CD4-positive, alpha-beta T cell treated with Interleukin-21 for 1 hour (primary cell): ENCODE measurements around the gene RAPGEF6.
"Not testable (repeated sequence)": the region's sequence is repeated elsewhere in the genome, so short reads cannot be mapped to it uniquely, and the experiment has no call there.

Source experiments
- DNase-seq: peaks from one replicate; pipeline ENCODE4 v3.0.0-alpha.2; 2020

RAPGEF6 gene

DNA sequence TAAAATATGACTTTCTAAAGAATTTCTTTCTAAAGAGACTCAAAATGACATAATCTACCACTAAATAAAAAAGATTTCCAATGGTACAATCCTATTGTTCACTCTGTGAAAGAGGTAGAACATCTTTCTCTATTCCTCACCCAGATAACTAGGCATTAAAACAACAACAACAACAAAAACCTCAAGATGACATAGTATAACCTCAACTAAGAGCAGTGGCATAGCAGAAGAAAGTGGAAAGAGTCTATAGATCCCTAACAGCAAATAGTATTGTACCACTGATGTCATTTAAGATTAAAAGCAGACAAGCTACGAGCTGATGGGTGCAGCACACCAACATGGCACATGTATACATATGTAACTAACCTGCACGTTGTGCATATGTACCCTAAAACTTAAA, 29.9 kb downstream of the RAPGEF6 start:
- no peak for DNase-seq

DNA sequence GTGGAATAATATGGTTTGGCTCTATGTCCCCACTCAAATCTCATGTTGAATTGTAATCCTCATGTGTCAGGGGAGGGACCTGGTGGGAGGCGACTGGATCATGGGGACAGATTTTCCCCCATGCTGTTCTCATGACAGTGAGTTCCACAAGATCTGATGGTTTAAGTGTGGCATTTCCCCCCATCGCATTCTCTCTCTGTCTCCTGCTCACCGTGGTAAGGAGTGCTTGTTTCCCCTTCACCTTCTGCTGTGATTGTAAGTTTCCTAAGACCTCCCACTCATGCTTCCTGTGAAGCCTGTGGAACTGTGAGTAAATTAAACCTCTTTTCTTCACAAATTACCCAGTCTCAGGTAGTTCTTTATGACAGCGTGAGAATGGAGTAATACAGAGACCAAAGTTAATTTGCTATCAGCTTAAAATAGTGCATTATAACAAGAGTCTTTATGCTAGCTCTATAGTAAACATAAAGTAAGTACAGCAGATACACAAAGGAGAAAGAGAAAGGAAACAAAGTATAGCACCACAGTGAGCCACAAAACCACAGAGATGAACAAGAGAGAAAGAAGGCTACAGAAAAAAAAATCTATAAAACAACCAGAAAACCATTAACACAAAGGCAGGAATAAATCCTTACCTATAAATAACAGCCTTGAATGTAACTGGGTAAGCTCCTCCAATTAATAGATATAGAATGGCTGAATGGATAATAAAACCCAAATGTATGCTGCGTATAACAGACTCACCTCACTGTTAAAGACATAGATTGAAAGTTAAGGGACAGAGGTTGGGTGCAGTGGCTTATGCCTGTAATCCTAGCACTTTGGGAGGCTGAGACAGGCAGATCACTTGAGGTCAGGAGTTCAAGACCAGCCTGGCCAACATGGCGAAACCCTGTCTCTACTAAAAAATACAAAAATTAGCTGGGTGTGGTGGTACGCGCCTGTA, 39.7 kb downstream of the RAPGEF6 start:
- peak; percentile 47 for DNase-seq

DNA sequence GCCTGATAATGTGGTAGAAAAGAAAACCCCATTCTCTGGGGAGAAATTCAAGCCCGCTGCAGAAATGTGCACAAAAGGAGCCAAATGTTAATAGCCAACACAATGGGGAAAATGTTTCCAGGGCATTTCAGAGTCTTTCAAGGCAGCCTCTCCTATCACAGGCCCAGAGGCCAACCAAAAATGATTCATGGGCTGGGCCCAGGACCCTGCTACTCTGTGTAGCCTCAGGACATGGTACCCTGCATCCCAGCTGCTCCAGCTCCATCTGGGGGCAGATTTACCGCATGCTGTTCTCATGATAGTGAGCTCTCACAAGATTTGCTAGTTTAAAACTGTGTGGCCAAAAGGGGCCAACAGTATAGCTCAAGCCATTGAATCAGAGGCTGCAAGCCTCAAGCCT, 41.1 kb downstream of the RAPGEF6 start:
- no peak for DNase-seq

DNA sequence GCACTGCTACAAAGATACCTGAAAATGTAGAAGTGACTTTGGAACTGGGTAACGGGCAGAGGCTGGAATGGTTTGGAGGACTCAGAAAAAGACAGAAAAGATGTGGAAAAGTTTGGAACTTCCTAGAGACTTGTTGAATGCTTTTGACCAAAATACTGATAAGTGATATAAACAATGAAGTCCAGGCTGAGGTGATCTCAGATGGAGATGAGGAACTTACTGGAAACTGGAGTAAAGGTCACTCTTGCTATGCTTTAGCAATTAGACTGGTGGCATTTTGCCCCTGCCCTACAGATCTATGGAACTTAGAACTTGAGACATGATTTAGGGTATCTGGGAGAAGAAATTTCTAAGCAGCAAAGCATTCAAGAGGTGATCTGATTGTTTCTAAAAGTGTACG, 41.6 kb downstream of the RAPGEF6 start:
- DNase-seq: not testable (repeated sequence)

DNA sequence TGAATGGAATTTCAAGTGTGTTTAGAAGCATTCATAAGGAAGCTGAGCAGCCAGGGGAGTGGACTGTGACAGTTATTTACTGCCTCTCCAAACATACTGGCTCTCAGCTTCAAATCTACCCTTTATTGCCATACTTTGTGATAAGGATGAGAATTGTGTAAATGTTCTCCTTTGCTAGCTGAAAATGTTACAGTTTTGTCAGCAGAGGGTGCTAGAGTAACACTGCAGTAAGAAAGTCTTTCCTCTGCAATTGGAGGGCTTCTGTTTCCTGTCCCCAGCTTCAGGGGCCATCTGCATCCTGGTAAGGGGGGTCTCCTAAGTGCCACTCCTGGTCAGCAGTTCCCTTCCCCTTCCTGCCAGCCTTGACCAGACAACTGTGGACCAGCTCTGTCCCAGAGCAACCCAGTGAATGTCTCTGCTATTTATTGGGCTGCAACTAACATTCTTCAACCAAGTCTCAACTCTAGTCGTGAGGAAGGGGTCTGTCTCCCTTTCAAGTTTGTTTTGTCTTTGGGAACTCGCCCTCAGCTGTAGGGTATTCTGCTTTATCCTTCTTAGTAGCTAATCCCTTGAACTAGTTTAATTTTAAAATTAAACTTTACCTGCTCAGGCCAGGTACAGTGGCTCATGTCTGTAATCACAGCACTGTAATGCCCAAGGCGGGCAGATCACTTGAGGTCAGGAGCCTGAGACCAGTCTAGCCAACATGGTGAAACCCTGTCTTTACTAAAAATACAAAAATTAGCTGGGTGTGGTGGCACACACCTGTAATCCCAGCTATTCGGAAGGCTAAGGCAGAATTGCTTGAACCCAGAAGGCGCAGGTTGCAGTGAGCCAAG, 45.3 kb downstream of the RAPGEF6 start:
- peak; percentile 67 for DNase-seq

DNA sequence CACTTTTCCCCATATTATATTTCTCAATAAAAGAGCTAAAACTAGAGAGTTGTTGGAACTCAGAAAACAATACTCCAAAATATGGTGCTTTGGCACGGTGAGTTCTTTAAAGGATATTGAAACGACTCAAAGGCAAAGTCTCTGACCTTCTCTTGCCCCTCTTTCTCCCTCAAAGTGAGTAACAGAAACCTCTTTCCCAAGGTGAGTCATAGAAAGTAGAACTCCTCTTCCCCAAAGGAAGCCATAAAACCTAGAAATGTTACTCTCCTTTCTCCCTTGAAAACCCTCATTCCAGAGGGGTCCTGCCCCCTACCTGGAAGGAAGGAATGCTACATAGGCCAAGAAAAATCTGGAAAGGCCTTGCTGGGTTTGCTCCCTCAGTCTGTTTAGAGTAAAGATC, 47.5 kb downstream of the RAPGEF6 start:
- DNase-seq: no peak

DNA sequence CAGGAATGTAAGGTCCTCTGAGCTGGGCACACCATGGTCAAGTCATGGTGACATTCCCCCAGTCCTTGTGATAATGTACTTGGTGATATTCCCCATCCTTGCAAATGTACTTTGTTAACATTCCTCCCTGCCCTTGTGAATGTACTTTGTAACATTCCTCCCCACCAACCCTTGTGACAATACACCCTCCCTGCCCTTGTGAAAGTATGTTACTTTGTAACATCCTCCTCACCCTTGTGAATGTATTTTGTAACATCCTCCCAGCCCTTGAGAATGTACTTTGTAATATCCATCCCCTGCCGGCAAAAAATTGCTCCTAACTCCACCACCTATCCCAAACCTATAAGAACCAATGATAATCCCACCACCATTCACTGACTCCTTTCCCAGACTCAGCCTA, 53.3 kb downstream of the RAPGEF6 start:
- DNase-seq: no peak

DNA sequence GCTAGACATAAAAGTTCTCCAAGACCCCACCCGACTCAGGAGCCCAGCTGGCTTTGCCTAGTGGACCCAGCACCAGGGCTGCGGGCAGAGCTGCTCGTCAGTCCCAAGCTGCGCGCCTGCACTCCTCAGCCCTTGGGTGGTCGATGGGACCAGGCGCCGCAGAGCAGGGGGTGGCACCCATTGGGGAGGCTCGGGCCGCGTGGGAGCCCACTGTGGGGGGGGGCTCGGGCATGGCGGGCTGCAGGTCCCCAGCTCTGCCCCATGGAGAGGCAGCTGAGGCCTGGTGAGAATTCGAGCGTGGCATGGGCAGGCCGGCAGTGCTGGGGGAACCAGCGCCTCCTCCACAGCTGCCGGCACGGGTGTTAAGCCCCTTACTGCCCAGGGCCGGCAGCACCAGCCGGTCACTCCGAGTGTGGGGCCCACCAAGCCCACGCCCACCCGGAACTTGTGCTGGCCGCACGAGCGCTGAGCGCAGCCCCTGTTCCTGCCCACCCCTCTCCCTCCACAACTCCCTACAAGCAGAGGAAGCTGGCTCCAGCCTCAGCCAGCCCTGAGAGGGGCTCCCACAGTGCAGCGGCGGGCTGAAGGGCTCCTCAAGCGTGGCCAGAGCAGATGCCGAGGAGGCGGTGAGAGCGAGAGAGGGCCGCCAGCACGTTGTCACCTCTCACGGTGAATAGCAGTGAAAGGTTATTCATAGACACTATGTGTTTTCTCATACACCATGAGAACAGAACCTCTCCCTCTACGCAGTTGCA, 54.9 kb downstream of the RAPGEF6 start:
- no peak for DNase-seq

DNA sequence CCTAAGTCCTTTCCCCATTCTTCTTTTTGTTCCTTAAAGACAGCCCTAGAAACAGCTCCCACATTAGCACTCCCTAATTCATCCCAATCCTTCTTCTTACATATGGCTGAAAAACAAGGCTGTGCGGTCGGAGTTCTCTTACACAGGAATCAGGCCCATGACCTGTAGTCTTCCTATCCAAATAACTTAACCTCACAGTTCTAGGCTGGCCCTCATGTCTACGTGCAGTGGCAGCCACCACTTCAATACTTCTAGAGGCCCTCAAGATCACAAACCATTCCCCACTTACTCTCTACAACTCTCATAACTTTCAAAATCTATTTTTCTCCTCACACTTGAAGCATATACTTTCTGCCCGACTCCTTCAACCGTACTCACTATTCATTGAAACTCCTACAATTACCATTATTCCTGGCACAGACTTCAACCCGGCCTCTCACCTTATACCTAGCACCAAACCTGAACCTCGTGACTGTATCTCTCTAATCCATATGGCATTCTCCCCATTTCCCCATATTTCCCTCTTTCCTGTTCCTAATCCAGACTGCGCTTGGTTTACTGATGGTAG, 59.3 kb downstream of the RAPGEF6 start:
- DNase-seq: no peak

DNA sequence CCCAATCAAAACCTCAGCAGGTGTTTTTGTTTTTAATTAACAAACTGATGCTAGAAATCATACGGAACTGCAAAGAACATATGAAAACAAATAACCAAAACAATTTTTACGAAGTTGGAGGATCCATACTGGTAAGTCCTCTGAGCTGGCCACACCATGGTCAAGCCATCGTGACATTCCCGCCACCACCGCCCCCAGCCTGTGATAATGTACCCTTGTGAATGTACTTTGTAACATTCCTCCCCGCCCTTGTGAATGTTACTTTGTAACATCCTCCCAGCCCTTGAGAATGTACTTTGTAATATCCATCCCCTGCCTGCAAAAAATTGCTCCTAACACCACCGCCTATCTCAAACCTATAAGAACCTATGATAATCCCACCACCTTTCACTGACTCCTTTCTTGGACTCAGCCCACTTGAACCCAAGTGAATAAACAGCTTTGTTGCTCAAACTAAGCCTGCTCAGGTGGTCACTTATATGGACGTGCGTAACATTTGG, 63.3 kb downstream of the RAPGEF6 start:
- no peak for DNase-seq

DNA sequence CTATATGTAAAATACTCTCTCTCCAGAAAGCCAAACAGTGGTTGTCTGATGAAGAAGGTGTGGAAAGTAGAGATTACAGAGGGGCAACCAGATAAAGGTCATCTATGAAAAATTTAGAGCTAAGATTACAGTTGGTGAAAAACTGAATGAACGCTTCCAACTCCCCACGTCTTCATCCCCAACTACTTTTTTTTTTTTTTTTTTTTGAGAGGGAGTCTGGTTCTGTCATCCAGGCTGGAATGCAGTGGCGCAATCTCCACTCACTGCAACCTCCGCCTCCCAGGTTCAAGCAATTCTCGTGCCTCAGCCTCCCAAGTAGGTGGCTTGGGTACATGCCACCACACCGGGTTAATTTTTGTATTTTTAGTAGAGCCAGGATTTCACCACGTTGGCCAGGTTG, 64.3 kb downstream of the RAPGEF6 start:
- DNase-seq: no peak

DNA sequence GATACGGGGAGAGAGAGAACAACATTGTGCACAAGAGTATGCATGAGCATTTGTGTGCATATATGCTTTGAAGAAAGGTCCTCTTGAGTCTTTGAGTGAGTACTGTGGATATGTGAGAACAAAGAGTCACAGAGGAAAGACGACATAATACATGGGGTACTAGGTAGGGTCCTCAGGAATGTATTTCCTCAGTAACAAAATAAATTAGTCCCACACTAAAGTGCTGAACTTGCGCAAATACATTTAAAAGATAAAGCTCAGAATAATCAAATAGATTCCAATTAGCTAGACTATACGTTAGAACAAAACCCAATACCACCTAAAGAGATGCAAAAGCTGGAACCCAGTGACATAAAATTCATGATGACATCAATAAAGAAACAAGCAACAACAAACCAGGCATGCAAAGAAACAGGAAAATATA, 70.8 kb downstream of the RAPGEF6 start:
- no peak for DNase-seq

DNA sequence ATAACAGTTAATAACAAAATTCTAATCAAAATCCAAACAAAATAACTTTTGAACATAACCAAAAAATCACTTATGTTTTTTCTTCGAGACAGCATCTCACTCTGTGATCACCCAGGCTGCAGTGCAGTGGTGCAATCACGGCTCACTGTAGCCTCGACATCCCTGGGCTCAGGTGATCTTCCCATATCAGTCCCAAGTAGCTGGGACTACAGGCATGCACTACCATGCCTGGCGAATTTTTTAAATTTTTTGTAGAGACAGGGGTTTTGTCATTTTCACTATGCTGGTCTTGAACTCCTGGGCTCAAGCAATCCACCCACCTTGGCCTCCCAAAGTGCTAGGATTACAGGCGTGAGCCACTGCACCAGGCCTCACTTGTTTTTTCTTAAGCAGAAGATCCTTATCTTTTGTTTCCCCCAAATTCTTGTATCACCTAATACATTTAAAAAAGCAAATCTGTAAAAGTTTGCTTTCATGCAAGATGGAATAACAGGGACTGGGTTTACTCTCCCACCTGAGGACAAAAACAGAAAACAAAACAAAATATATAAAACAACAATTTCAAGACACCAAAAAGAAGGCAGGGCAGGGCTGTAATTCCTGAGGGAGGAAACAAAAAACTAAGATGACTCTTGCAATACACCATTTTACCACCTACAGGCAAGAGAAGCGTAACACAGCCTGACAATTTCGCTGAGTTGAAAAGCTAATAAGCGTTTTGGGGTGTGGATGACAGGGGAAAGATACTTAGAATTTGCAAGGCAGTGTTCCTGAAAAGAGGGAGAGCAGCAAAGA, 71.4 kb downstream of the RAPGEF6 start:
- no peak for DNase-seq

DNA sequence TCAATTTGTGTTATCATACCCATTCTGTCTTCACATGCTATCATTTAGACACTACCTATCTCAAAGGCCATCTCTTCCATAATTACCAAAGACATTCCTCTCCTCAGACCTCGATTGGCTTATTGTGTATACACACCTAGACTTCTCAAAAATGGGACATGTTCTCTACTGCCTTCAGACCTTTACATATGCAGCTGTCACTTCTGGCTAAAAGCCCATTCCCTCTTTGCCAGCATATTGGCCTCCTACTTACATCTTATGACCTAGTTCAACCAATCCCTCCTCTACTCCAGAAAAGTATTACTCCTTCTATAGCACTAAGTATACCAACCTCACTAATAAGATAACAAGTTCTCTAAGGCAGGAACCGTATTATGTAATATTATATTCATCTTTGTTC, 84.4 kb downstream of the RAPGEF6 start:
- no peak for DNase-seq

DNA sequence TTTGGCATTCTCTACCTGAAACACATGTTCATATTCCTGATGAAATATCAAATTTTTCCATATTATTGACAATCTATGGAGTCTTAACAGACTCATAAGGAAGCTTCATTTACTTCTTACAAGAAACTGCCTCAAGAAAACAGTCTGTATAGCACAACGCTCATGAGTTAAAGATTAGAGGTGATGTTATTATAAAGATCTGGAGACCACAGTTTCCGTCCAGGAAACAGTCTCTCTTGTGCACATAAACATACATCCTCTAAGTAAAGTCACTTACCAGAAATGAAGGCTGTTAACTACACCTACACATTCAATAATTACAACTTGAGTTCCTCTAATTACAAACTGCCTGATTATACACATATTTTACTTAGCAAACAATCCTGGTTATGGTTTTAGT, 86.9 kb downstream of the RAPGEF6 start:
- peak; percentile 81 for DNase-seq

DNA sequence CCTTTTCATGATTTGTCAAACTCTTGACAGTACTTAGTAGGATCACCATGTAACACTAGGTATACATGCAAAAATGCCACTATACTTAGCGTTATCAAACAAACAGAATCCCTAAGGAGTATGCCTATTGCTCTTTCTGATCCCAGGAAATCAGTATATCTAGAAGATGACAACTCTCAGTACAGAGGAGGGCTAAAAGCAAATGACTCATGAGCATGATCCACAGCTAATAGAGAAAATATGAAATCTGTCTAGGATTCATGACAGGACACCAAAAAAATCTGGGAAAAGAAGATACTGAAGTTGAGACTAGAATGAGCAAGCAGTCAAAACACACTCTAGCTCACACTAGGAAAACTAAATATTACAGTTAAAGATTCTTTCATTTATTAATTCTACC, 89.2 kb downstream of the RAPGEF6 start:
- no peak for DNase-seq

DNA sequence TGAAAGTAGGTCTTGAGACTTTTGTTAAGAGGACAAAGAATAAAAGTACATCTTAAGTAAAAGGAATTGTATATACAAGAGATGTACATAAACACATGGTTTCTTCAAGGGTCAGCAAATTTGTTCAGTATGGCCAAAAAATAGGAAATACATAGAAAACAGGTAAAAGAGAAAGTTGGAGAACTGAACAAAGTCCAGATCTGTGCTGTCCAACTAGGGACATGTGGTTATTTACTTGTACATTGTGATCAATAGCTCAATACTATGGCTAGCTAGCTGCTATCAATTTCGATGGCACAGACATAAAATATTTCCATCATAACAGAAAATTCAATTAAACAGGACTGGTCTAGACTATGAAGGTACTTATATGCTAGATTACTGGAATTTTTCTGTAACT, 92.3 kb downstream of the RAPGEF6 start:
- no peak for DNase-seq

DNA sequence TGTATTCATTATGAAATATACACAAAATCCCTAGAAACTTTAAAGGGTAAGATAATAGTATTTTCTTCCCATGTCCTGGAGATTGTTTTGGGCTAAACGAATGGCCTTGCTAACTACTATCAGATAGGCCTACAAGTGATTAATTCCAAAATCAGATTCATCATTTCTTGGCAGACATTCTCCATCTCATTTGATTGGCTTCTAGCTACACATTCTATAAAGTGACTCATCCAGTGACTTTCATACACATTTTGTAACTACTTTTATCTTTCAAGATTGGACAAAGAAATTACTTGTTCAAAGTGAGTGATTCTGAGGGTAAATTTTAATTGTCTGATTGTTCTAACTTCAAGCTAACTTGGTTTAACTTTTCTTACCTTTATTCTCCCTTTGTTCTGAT, 93.3 kb downstream of the RAPGEF6 start:
- no peak for DNase-seq

DNA sequence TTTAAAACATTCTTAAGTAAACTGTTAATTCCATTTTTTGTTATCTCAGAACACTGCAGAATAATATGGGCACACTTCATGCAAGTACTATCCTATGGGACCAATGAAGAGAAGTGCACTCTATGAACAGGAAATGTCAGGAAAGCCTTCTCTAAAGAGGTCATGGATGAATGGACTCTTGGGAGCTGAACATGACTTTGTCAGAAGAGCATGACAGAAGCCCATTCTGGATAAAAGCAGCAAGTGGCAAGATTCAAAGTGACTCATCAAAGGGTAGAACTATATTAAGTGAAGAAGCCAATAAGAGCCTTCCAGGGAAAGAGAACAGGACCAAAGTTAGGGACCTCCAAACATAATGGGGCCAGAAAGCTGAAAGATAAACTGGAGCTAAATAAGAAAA, 94.0 kb downstream of the RAPGEF6 start:
- DNase-seq: no peak

DNA sequence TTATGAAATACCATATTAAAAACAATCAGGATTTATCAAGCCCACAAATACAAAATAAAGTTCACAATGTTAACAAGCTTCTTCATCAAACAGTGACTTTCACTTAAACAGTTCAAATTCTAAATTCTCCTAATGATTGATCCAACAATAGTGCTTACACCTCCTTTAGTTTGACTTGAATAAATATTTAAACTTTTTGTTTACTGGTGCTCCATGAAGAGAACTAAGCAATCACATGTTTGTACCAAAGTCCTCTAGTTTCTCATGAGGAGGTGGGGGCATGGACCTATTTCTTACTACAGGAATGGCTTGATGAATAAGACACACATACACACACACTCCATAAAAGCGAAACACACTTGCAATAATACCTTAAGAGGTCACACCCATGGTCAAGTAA, 95.8 kb downstream of the RAPGEF6 start:
- no peak for DNase-seq

DNA sequence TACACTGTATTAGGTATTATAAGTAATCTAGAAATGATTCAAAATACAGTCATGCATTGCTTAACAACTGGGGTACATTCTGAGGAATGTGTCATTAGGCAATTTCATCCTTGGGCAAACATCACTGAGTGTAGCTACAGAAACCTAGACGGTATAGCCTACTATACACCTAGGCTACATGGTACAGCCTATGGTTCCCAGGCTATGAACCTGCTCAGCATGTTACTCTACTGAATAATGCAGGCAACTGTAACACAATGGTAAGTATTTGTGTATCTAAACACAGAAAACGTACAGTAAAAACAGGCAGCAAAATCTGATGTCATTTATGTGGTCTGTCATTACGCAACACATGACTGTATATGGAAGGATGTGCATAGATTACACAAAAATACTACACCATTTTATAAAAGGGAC, 96.8 kb downstream of the RAPGEF6 start:
- DNase-seq: no peak
